GM21515 (cell line): ENCODE data around the gene BLVRA.
"Not testable (repeated sequence)": the region's sequence is repeated elsewhere in the genome, so short reads cannot be mapped to it uniquely, and the experiment has no call there.

Experiments
- ATAC-seq: cut with Tn5 transposase; IDR thresholded peaks from one replicate; pipeline ENCODE4 v1.9.1; 2021; ENCODE audit not compliant: unreplicated experiment

The BLVRA gene

GRCh38 chr7:43799605-43800004, 41.1 kb downstream of the BLVRA start:
- no peak for ATAC-seq

GRCh38 chr7:43803865-43804264, 45.4 kb downstream of the BLVRA start:
- ATAC-seq, result no peak

GRCh38 chr7:43808410-43808809, 49.9 kb downstream of the BLVRA start:
- no peak for ATAC-seq

GRCh38 chr7:43810195-43810941, 51.9 kb downstream of the BLVRA start:
- not testable (repeated sequence) for ATAC-seq

GRCh38 chr7:43815373-43815772, 56.9 kb downstream of the BLVRA start:
- ATAC-seq, result no peak

GRCh38 chr7:43816046-43816797, 57.7 kb downstream of the BLVRA start:
- ATAC-seq, result not testable (repeated sequence)

- ATAC-seq, result not testable (repeated sequence)
Measured at GRCh38 chr7:43823425-43823824, 64.9 kb downstream of the BLVRA start.

GRCh38 chr7:43823941-43824340, 65.5 kb downstream of the BLVRA start:
- no peak for ATAC-seq

GRCh38 chr7:43824513-43824912, 66.0 kb downstream of the BLVRA start:
- not testable (repeated sequence) for ATAC-seq

- ATAC-seq, result no peak
Measured at GRCh38 chr7:43824963-43825362, 66.5 kb downstream of the BLVRA start.

- no peak for ATAC-seq
Measured at GRCh38 chr7:43825391-43825808, 66.9 kb downstream of the BLVRA start.

- not testable (repeated sequence) for ATAC-seq
Measured at GRCh38 chr7:43830917-43831316, 72.4 kb downstream of the BLVRA start.

GRCh38 chr7:43834463-43835251, 76.2 kb downstream of the BLVRA start:
- ATAC-seq, result peak; percentile 44

GRCh38 chr7:43838201-43838658, 79.8 kb downstream of the BLVRA start:
- no peak for ATAC-seq

GRCh38 chr7:43843296-43843695, 84.8 kb downstream of the BLVRA start:
- ATAC-seq, result no peak

- no peak for ATAC-seq
Measured at GRCh38 chr7:43844257-43844656, 85.8 kb downstream of the BLVRA start.

- ATAC-seq, result no peak
Measured at GRCh38 chr7:43844662-43845061, 86.2 kb downstream of the BLVRA start.

GRCh38 chr7:43847496-43847895, 89.0 kb downstream of the BLVRA start:
- ATAC-seq, result no peak

- no peak for ATAC-seq
Measured at GRCh38 chr7:43849047-43849446, 90.6 kb downstream of the BLVRA start.

- ATAC-seq, result no peak
Measured at GRCh38 chr7:43850348-43851116, 92.1 kb downstream of the BLVRA start.

GRCh38 chr7:43851805-43852204, 93.3 kb downstream of the BLVRA start:
- ATAC-seq, result no peak
